Stimulated activated CD8-positive, alpha-beta memory T cell treated with anti-CD3 and anti-CD28 coated beads, Interleukin-7, amount 100 ng/mL, for 48 hours (primary cell): ENCODE data around the gene TRIO.
"Not testable (repeated sequence)": the region's sequence is repeated elsewhere in the genome, so short reads cannot be mapped to it uniquely, and the experiment has no call there.

Source experiments
- DNase-seq, 2 donors: peaks; one replicate each; pipeline ENCODE4 v3.0.0-alpha.2; 2020; ENCODE audit warnings: low read depth in 1 of 2; ENCODE audit errors: extremely low read depth in 1 of 2

TRIO gene

GRCh38 chr5:14516901-14517300 lies 373.8 kb downstream of the TRIO start:
- DNase-seq = no peak

GRCh38 chr5:14518638-14519037 lies 375.5 kb downstream of the TRIO start:
- no peak for DNase-seq

GRCh38 chr5:14521748-14522147 lies 378.6 kb downstream of the TRIO start:
- no peak for DNase-seq

- no peak for DNase-seq
These were observed 379.6 kb downstream of the TRIO start for GRCh38 chr5:14522721-14523120.

GRCh38 chr5:14523243-14524034 lies 380.3 kb downstream of the TRIO start:
- DNase-seq = no peak

- DNase-seq = no peak
These were observed 382.3 kb downstream of the TRIO start for GRCh38 chr5:14525397-14525796.

GRCh38 chr5:14526493-14526892 lies 383.4 kb downstream of the TRIO start:
- no peak for DNase-seq

- no peak for DNase-seq
These were observed 385.0 kb downstream of the TRIO start for GRCh38 chr5:14528115-14528514.

- DNase-seq = no peak
These were observed 385.8 kb downstream of the TRIO start for GRCh38 chr5:14528926-14529325.

GRCh38 chr5:14531668-14532067 lies 388.5 kb downstream of the TRIO start:
- no peak for DNase-seq

- no peak for DNase-seq
These were observed 389.0 kb downstream of the TRIO start for GRCh38 chr5:14532180-14532579.

- no peak for DNase-seq
These were observed 391.6 kb downstream of the TRIO start for GRCh38 chr5:14534773-14535172.

- DNase-seq = no peak
These were observed 402.2 kb downstream of the TRIO start for GRCh38 chr5:14545308-14545707.

- DNase-seq = no peak
These were observed 402.7 kb downstream of the TRIO start for GRCh38 chr5:14545862-14546261.

- DNase-seq = no peak
These were observed 404.5 kb downstream of the TRIO start for GRCh38 chr5:14547666-14548065.

- no peak for DNase-seq
These were observed 408.1 kb downstream of the TRIO start for GRCh38 chr5:14551211-14551610.

- no peak for DNase-seq
These were observed 408.9 kb downstream of the TRIO start for GRCh38 chr5:14552017-14552416.

- not testable (repeated sequence) for DNase-seq
These were observed 411.1 kb downstream of the TRIO start for GRCh38 chr5:14554288-14554687.

- DNase-seq = no peak
These were observed 412.9 kb downstream of the TRIO start for GRCh38 chr5:14556015-14556414.

GRCh38 chr5:14557203-14557770 lies 414.1 kb downstream of the TRIO start:
- DNase-seq = no peak

- DNase-seq = no peak
These were observed 414.8 kb downstream of the TRIO start for GRCh38 chr5:14557791-14558415.
